ENCODE data around the gene P2RY12.

The P2RY12 gene

GRCh38 chr3:151305060-151305774 is 79.3 kb downstream of the P2RY12 start:
- DNase-seq: no peak

GRCh38 chr3:151303751-151304150 is 80.8 kb downstream of the P2RY12 start:
- no peak for DNase-seq

- DNase-seq: no peak
Measured at GRCh38 chr3:151301787-151302186, 82.8 kb downstream of the P2RY12 start.

GRCh38 chr3:151300539-151300938 is 84.0 kb downstream of the P2RY12 start:
- no peak for DNase-seq

- no peak for DNase-seq
Measured at GRCh38 chr3:151299006-151299405, 85.5 kb downstream of the P2RY12 start.

GRCh38 chr3:151297429-151297828 is 87.1 kb downstream of the P2RY12 start:
- no peak for DNase-seq

GRCh38 chr3:151296226-151296625 is 88.3 kb downstream of the P2RY12 start:
- no peak for DNase-seq

- DNase-seq: no peak
Measured at GRCh38 chr3:151293127-151293526, 91.4 kb downstream of the P2RY12 start.

GRCh38 chr3:151290673-151291072 is 93.9 kb downstream of the P2RY12 start:
- DNase-seq: peak in 1 of 2 donors; percentile 43

- no peak for DNase-seq
Measured at GRCh38 chr3:151289445-151289844, 95.1 kb downstream of the P2RY12 start.

Data from bone marrow (tissue), 2 donors.